IPS-NIHi7 (cell line): Measurements from ENCODE around the gene GRIP2.
A peak's percentile ranks its signal among the peaks of the same experiment; 100 is the strongest.

Source experiments
- DNase-seq: peaks from one replicate; pipeline ENCODE4 v3.0.0; 2012; ENCODE audit warnings: mixed read lengths; ENCODE audit errors: extremely low spot score

Gene GRIP2

GRCh38 chr3:14561051-14561960 is 21.2 kb upstream of the GRIP2 start:
- DNase-seq: no peak

- no peak for DNase-seq
Measured at GRCh38 chr3:14560110-14560509, 20.0 kb upstream of the GRIP2 start.

GRCh38 chr3:14558029-14558428 is 17.9 kb upstream of the GRIP2 start:
- DNase-seq: no peak

GRCh38 chr3:14555835-14556234 is 15.7 kb upstream of the GRIP2 start:
- DNase-seq: peak; percentile 41

- no peak for DNase-seq
Measured at GRCh38 chr3:14554715-14555114, 14.6 kb upstream of the GRIP2 start.

- DNase-seq: no peak
Measured at GRCh38 chr3:14553871-14554270, 13.7 kb upstream of the GRIP2 start.

- no peak for DNase-seq
Measured at GRCh38 chr3:14552717-14553116, 12.6 kb upstream of the GRIP2 start.

- DNase-seq: no peak
Measured at GRCh38 chr3:14552041-14552648, 12.0 kb upstream of the GRIP2 start.

GRCh38 chr3:14550651-14551611 is 10.8 kb upstream of the GRIP2 start:
- no peak for DNase-seq

- DNase-seq: no peak
Measured at GRCh38 chr3:14550181-14550580, 10.0 kb upstream of the GRIP2 start.

- peak; percentile 46 for DNase-seq
Measured at GRCh38 chr3:14549256-14549919, 9.2 kb upstream of the GRIP2 start.

- DNase-seq: peak; percentile 83
Measured at GRCh38 chr3:14548321-14548729, 8.2 kb upstream of the GRIP2 start.

- no peak for DNase-seq
Measured at GRCh38 chr3:14547693-14548092, 7.6 kb upstream of the GRIP2 start.

- no peak for DNase-seq
Measured at GRCh38 chr3:14546041-14546440, 5.9 kb upstream of the GRIP2 start.

GRCh38 chr3:14545251-14545635 is 5.1 kb upstream of the GRIP2 start:
- DNase-seq: no peak

- DNase-seq: no peak
Measured at GRCh38 chr3:14544282-14545250, 4.4 kb upstream of the GRIP2 start.

- no peak for DNase-seq
Measured at GRCh38 chr3:14543446-14543845, 3.3 kb upstream of the GRIP2 start.

GRCh38 chr3:14542656-14543055 is 2.5 kb upstream of the GRIP2 start:
- no peak for DNase-seq

- no peak for DNase-seq
Measured at GRCh38 chr3:14541646-14542045, 1.5 kb upstream of the GRIP2 start.

- DNase-seq: no peak
Measured at GRCh38 chr3:14540821-14541385, 761 bp upstream of the GRIP2 start.
